Hematopoietic multipotent progenitor cell treated with erythropoietin and hydrocortisone succinate and interleukin-3 and kit ligand, for 17 days (in vitro differentiated cells): ENCODE measurements around the gene CCDC91.
"Not testable (repeated sequence)": the region's sequence is repeated elsewhere in the genome, so short reads cannot be mapped to it uniquely, and the experiment has no call there.

ENCODE experiments used
- DNase-seq: peaks from one replicate; pipeline ENCODE4 v3.0.0-alpha.2; 2015; ENCODE audit warnings: low spot score

Gene CCDC91

DNA sequence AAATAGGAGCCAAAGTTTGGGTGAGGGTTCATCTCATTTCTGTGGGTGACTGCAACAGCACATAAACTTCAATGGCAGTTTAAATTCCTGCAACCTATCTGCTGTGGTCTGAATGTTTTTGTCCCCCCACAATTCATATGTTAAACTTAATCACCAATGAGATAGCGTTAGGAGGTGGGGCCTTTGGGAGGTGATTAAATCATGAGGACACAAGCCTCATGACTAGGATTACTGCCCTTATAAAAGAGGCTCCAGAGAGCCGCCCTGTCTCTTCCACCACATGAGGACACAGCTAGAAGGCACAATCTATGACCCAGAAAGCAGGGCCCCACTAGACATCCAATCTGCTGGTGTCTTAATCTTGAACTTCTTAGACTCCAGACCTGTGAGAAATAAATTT is 3.8 kb upstream of the CCDC91 start:
- DNase-seq, result no peak

DNA sequence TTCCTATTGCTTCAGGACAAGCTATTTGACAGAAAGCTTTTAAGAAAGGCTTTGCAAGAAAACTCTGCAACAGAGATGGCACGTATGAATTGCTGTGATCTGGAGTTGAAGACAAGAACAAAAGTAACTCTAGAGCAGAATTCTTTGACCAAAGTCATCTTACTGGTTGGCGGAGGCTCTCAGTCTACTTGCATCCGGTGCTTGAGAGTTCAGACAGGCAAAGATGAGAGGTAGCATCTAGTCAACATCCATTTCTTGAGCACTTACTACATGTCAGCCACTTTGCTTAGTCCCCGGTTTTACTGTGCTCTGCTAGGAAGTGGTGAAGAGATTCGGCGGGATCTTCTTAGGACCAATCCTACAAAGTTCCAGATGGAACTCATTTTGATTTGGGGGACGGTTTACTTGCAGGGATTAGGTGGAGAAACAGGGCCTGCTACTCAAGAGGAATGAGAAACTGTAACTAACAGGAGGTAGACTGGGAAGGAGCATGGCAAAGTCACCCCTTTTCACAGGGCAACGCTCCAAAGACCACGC is 404 bp upstream of the CCDC91 start:
- no peak for DNase-seq

DNA sequence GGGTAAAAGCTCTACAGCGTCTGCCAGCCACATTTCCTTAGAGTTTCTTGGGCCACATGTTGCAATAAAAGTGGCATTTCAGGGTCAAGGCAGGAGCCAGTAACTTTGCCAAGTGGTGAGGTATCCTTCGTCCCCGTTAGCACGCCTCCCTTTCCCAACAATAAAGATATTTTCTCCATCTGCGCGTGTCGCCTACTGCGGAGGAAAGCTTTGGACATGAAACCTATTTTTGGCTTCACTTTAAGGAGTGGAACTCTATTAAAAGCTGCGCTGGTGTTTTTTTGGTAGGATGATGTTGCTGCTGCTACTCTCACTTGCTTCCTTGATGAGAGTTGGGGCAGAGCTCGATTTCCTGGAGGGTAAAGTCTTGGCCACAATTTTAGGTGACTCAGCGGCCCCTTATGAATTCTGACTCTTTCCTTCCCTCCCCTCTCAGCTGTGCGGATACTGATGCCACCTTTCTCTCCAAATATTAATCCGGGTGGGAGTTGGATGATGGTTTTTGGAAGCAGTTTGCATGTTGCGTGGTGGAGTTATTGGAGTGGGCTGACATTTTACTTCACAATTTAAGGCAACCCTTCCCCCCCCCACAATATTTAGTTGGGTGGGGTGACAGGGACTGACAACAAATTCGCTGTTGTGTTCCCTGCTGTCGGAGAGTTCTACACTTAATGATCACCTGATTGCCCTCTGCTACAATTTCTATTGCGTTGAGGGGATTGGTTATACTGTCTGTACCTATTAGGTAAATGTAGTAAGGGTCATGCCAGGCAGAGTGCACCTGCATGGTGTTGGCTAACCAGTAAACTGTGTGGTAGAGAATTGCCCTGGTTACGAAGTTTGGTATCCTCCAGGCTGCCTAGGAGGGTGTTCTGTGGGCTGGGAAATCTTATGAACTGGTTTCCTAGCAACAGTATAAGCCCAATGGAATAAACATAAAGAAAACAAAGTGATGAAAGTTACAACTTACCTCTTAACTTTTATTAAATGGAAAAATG is 1.1 kb downstream of the CCDC91 start:
- DNase-seq, result peak; percentile 81

DNA sequence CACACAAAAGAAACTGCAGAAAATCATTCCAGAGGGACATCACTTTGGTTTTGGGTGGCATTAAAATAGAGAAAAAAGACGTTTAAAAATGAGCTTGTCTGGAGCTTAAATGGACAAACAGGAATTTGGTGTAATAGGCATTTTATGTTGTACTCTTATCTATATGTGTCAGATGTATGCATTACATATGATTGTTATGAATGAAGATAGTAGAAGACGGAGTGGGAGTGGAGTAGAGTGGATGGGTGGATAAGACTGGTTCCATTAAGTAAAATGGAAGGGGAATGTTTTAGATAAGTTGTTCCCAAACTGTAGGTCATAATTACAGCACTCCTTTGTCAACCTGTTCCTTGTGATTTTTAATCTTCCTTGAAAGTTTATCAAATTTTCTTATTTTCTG is 1.9 kb downstream of the CCDC91 start:
- DNase-seq, result peak; percentile 64

DNA sequence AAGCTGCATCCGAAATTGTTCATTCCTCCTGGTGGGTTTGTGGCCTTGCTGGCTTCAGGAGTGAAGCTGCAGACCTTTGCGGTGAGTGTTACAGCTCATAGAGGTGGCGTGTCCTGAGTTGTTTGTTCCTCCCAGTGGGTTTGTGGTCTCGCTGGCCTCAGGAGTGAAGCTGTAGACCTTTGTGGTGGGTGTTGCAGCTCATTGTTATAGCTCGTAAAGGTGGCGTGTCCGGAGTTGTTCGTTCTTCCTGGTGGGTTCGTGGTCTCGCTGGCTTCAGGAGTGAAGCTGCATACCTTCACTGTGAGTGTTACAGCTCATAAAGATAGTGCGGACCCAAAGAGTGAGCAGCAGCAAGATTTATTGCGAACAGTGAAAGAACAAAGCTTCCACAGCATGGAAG is 4.4 kb downstream of the CCDC91 start:
- not testable (repeated sequence) for DNase-seq

DNA sequence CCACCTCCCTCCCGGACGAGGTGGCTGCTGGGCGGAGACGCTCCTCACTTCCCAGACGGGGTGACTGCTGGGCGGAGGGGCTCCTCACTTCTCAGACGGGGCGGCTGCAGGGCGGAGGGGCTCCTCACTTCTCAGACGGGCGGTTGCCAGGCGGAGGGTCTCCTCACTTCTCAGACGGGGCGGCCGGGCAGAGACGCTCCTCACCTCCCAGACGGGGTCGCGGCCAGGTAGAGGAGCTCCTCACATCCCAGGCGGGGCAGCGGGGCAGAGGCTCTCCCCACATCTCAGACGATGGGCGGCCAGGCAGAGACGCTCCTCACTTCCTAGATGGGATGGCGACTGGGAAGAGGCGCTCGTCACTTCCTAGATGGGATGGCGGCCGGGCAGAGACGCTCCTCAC is 10.9 kb downstream of the CCDC91 start:
- not testable (repeated sequence) for DNase-seq

DNA sequence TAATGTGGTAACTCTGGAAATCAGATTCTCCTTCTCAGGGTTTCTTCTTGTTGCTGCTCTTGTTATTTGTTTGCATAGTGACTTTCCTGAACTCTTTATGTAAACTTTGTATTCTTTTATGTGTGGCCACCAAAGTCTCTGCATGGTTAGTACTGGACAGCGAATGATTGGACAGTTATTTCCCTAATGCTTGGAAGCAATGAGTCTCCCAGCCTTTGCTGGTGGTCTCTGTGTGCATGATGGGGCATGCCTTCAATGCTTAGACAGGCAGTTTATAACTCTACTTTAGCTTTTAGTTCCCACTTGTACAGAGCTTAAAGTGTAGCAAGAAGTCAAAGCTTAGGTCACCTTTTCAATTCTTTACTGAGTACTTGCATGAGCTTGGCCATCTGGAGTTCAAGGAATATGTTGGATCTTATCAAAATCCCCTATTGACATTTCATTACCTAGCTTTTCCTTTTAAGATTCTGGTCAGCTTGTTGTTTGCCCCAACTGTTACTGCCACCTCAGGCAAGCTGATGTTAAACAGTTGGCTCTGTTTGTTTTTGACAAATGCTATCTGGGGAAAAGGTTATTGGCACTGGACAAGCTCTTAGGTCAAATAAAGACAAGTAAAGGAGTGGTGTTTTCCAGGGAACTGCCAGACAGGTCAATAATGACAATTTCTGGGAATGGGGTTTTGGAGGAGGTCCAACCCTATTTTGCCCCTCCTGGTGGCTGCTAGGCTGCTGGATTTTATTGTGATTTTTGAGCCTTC is 12.3 kb downstream of the CCDC91 start:
- no peak for DNase-seq

DNA sequence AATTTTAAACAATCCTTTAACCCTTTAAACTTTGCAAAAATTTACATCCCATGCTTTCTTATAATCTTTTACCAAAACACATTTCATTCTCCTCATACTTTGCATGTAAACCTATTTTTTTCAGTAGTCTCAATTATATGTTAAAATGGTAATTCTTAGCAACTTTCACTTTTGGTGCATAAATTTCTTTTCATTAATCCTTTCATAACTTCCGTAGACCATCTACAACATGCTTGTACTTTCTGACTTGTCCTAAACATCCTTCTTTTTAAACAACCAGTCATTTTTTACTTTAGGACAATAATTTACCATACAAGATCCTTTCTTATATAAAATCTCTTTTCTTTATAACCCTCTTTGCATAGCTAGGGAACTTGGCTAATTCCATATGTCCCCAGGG is 19.5 kb downstream of the CCDC91 start:
- DNase-seq, result no peak

DNA sequence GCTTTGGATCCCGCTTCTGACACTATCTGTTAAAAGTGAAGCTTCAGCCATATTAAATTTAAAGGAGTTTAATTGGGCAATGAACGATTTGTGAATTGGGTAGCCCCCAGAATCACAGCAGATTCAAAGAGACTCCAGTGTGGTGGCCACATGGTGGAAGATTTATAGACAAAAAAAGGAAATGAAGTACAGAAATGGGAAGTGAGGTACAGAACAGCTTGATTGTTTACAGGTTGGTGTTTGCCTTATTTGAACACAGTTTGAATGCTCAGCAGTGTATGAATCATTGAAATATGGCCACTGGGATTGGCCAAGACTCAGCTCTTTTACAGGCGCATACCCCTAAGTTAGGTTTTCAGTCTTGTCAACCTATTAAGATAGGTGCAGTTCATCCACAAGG is 21.9 kb downstream of the CCDC91 start:
- no peak for DNase-seq

DNA sequence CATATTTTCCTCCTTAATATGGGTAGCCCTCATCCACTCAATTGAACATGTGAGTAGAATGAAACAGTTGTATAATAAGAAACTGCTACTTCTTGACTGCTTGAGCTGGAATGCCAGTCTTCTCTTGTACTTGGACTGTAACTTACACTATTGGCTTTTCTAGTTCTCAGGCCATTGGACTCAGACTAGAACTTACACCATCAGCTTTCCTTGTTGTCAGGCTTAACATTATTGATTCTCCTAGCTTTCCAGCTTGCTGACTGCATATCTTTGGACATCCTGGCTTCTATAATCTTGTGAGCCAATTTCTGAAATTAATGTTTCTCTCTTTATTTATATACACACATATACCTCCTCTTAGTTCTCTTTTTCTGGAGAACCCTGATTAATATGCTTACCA is 24.8 kb downstream of the CCDC91 start:
- DNase-seq, result no peak

DNA sequence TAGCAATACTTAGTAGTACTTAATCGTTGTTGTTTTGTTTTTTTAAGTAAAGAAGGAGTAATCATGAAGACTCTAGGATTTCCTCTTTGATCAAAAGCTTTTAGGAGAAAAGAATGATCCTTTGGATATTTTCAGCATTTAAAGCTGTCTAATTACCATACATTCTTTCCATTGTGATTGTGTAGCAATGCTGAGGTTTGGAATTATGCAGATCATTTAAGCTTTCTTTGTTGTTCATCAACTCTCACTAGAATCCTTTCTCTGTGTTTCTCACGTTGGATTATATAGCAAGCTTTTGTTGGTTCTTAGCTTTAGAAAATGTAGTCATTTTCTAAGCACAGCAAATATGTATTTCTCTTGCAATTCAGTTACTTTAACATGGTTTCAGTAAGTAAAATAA is 25.8 kb downstream of the CCDC91 start:
- no peak for DNase-seq

DNA sequence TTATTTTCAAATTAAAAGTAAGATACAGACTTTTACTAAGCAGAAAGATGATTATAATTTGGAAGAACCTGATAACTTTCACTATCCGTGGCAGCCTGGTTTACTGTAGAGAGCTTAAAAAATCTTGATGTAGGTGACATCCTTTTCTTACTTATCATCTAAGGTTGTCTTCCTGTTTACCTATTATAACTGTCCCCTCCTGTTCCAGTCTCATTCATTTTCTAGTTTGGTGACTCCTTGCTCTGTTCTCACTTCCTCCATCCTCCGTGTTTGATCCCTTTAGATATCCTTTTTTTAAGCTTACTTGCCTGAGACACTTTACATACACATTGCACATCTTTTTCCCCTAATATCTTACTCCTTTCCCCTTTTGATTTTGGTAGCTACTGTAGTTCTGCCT is 27.5 kb downstream of the CCDC91 start:
- DNase-seq, result no peak

DNA sequence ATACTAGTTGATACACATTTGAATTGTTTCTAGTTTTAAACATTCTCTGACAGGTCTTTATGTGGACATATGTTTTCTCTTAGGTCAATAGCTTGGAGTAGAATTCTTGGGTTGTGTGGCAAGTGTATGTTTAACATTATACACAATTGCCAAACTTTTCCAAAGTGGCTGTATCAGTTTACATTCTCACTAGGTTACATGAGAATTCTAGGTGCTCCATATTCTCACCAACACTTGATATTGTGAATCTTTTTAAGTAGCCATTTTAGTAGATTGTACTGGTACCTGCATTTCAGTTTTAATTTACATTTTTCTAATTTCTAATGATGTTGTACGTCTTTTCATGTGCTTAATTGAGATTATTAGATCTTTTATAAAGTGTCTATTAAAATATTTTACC is 28.6 kb downstream of the CCDC91 start:
- DNase-seq, result no peak

DNA sequence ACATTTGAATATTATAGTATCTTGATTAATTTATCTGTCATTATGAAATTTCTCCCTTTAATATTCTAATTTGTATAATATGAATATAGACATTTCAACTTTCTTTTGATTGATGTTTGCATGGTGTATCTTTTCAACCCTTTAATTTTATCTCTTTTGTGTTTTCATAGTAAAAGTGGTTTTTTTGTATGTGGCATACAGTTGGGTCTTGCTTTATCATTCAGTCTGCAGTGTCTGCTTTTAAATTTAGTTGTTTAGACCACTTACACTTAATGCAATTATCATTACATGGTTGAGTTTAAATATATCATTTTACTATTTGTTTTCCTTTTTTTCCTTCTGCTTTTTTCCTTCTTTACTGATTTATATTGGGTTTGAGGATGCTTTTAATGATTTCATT is 29.6 kb downstream of the CCDC91 start:
- no peak for DNase-seq

DNA sequence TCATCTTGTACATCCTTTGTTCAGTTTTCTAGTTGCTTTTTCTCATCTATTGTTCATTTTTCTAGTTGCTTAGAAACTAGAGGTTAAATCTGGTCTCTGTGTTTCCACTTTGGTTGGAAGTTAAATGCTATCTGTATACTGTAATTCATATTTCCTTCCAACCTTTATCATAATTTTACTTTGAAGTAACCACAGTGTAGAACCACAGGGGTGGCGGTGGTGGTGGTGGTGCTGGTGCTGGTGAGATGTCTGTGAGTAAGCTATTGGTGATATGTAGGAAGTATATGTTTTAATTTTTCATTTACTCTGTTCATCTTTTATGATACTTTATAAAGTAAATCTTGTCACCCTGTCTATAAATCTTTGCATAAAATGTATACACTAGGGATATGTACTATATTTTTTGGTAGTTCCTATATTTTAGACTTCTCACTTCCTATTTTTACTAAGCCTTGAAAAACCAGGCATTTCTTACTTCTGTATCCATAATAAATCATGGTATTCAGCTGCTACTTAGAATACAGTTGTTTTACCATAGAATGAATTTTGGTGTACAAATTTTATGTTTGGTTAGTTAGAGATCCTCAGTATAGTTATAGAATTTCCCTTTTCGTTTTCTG is 31.9 kb downstream of the CCDC91 start:
- DNase-seq, result no peak

DNA sequence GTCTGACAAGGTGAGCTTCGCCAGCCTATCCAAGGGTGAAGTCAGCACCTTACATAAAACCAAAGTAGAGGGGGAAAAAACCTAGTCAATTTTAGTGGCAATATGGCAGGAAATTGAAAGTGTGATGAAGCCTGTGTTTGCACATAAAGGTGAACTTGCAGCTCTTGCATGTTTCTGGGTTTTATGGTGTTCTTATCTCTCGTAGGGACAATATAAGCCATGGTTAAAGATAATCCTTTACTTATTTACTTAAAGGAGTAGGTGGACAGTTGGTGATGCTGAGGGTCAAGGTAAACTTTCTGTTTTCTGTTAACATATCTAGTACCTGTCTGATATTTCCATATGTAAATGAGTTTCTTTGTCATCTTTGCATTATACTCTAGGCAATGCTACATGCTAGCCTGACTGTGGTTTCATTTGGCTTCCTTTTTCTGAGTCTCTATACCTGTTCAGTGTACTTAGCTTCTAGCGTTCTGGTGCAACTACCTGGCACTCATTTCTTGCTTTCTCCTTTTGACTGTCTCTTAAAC is 32.8 kb downstream of the CCDC91 start:
- no peak for DNase-seq

DNA sequence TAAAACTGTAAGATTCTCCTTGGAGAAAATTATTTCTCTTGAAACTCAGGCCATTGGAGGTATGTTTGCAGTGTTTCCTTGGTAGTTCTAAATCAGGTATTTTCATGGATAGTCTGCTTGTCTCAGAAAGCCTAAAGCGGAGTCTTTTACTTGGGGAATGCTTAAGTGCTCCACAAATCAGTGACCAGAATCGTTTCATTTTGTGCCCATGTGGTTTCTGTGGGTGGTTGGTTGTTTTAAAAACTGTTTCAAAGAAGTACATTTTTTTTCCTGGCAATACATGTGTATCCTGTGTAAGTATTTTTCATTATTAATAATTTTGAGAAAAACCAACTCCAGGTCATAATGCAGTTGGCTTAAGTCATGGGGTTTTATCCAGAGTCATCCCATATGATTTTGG is 33.6 kb downstream of the CCDC91 start:
- DNase-seq, result no peak

DNA sequence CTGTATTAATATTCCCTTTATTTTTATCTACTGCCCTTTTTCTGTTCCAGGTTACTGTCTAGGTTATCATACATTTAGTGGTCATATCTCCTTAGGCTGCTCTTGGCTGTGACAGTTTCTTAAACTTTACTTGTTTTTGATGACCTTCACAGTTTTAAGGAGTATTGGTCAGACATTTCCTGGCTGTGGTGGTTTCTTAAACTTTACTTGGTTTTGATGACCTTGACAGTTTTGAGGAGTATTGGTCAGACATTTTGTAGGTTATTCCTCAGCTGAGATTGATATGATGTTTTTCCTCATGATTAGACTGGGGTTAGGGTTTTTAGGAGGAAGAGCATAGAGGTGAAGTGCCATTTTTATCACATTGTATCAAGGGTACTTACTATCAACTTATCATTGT is 36.4 kb downstream of the CCDC91 start:
- DNase-seq, result no peak

DNA sequence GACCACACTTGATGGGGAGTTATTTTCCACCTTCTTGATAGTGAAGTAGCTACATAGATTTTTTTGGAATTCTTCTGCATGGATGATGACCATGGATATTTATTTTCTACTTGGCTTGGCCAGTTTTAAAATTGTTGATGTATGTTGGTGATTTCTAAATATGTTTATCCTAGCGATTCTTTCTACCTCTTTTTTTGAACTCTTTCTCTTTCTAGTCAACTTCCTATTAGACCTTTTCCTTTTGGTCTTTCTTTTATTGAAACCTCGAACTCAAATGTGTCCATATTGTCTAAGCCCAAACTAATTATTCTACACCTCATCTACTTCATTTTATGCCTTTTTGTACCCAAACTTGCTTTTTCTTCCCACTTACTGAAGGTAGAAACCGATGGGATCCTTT is 37.0 kb downstream of the CCDC91 start:
- no peak for DNase-seq

DNA sequence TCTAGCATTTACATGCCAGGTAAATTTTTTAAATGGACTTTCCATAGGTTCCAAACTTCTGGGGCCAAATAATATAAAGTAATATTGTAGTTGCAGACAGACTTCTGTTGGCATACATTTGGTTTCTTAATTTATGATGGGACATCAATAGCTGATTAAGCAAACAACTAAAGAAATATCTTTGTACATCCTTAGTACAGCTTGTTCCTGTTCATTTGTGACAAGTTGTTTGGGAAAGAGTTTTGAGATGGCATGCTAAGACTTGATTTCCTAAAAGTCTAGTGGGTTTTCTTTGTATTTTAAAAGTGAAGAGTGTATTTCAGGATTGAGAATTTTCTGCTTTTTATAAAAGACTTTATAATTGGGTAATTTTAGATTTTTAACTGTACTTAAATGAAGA is 41.0 kb downstream of the CCDC91 start:
- no peak for DNase-seq

DNA sequence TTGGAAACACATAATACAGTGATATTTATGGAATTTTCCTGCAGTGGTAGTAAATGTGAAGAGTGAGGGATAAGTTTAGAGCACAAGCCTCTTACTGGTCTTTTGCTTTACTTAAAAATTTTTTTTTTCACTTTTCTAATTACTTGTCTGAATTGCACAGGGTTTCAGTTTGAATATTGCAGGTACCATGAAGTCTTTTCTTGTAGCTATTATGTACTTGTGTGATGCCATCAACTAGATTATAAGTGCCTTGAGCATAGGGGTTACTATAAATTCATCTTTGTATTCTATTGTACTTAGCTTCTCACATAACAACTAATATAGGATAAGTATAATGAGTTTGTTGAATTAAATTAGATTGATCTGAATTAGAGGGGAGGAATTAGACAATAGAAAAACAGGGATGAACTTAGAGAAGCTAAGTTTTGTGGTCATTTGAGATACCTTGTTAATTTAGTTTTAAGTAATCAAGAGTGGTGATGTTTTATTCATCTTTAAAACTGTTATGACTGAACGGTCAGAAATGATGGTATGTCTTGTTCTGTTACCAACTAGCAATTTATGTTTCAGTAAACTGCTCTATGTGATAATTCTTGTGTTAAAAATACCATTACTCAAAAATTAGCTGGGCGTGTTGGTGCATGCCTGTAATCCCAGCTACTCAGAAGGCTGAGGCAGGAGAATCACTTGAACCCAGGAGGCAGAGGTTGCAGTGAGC is 42.1 kb downstream of the CCDC91 start:
- DNase-seq, result no peak

DNA sequence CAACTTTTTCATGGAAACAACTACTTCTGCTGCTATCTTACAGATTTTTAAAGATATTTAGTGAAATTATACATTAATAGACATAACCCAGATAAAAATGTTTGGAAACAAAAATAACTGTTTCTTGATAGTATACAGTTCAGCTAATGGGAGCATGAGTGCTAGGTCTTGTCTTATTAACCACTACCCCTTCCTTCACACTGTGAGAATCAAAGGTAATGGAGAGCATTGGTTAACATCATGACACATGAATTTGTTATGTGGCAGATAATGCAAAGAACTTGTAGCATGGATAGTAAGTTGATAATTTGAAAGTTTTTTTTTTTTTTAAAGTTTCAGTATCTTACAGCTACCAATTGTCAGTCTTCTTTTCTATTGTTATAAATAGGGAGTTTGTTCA is 44.2 kb downstream of the CCDC91 start:
- DNase-seq, result no peak
